PC-9 (cell line): ENCODE measurements around the gene NFIA. TPM values are rescaled to one million over a fixed set of nuclear protein-coding genes. Genes with fewer than 3 reads are reported as not detected.

Experiments used
- BruUV-seq: library from RNA; stranded (reverse); fragments of 400-500 nt; replicated peaks from 2 replicates; lab custom pipeline; 2021; lab: Mats Ljungman, UMichigan
- CTCF ChIA-PET: fragments of 300-600 bp; sonication (Branson Sonifier 250); formaldehyde crosslinking; loops from one replicate; lab custom pipeline; 2022; ENCODE audit warnings: antibody characterized with exemption; lab: Charles Lee
- POLR2A ChIA-PET: fragments of 300-600 bp; sonication (Branson Sonifier 250); formaldehyde crosslinking; loops from one replicate; lab custom pipeline; 2022; ENCODE audit warnings: antibody characterized with exemption; ENCODE audit not compliant: unreplicated experiment; lab: Charles Lee
- DNase-seq, 2 experiments: peaks; one replicate each; pipeline versions ENCODE4 v3.0.0 to v3.0.0-alpha.2; 2015 to 2022; ENCODE audit warnings: mixed read lengths in 1 of 2
- H2AFZ ChIP-seq: fragments of 200-600 bp; sonication (generic); 2 replicates; pipeline ENCODE4 v1.8.1; 2017; ENCODE audit warnings: antibody characterized with exemption
- H3F3A ChIP-seq: fragments of 200-600 bp; sonication (generic); 2 replicates; pipeline ENCODE4 v1.8.1; 2017; ENCODE audit warnings: antibody characterized with exemption, mild to moderate bottlenecking, low read depth; ENCODE audit not compliant: insufficient read depth
- H3K27ac ChIP-seq: fragments of 200-600 bp; sonication (generic); 2 replicates; pipeline ENCODE4 v1.6.1; 2016; ENCODE audit warnings: mixed run types
- H3K27me3 ChIP-seq: fragments of 200-600 bp; sonication (generic); 2 replicates; pipeline ENCODE4 v1.6.1; 2016; ENCODE audit warnings: low read depth, mixed run types; ENCODE audit not compliant: insufficient read depth
- H3K36me3 ChIP-seq: fragments of 200-600 bp; sonication (generic); 2 replicates; pipeline ENCODE4 v1.6.1; 2016; ENCODE audit warnings: low read depth, mixed run types
- H3K4me1 ChIP-seq: fragments of 200-600 bp; sonication (generic); replicated peaks from 2 replicates; pipeline ENCODE4 v1.6.1; 2016; ENCODE audit warnings: mixed run types; ENCODE audit not compliant: insufficient read depth
- H3K4me2 ChIP-seq: fragments of 200-600 bp; sonication (generic); 2 replicates; pipeline ENCODE4 v1.6.1; 2017; ENCODE audit warnings: mixed run types
- H3K4me3 ChIP-seq: fragments of 200-600 bp; sonication (generic); 2 replicates; pipeline ENCODE4 v1.6.1; 2016; ENCODE audit warnings: mixed run types
- H3K79me2 ChIP-seq: fragments of 200-600 bp; sonication (generic); 2 replicates; pipeline ENCODE4 v1.6.1; 2017; ENCODE audit warnings: low read depth, mixed run types
- H3K9me2 ChIP-seq: fragments of 200-600 bp; sonication (generic); 2 replicates; pipeline ENCODE4 v1.8.1; 2017; ENCODE audit warnings: mild to moderate bottlenecking; ENCODE audit not compliant: insufficient read depth
- H3K9me3 ChIP-seq: fragments of 200-600 bp; sonication (generic); 2 replicates; pipeline ENCODE4 v1.8.1; 2016; ENCODE audit warnings: low read depth; ENCODE audit not compliant: insufficient read depth
- H4K20me1 ChIP-seq: fragments of 200-600 bp; sonication (generic); 2 replicates; pipeline ENCODE4 v1.8.1; 2017; ENCODE audit not compliant: insufficient read depth
- EZH2 ChIP-seq: fragments of 200-600 bp; sonication (generic); IDR thresholded peaks from 2 replicates; pipeline ENCODE4 v1.8.0; 2017; ENCODE audit warnings: antibody characterized with exemption, low read depth
- intact Hi-C: fragments of 100-400 bp; cut with micrococcal nuclease; formaldehyde crosslinking; loops from one replicate; pipeline ENCODE4 v1.10.0; 2022; ENCODE audit not compliant: unreplicated experiment
- total RNA-seq: library from RNA; stranded (reverse); gene quantifications from 2 replicates; pipeline ENCODE4 v1.2.3, GENCODE V29; 2021
- TF ChIP-seq, protein P1 (sequence below): fragments of 200-600 bp; sonication (generic); conservative IDR thresholded peaks from 2 replicates; pipeline ENCODE4 v1.6.1; 2017; ENCODE audit warnings: mixed run types, antibody characterized with exemption, mild to moderate bottlenecking, moderate library complexity

NFIA gene
- total RNA-seq, 1 experiment from 2014 or later = 26.7 TPM

- H3K4me2 ChIP-seq = 0 out of 2 replicates have a peak overlapping the region, but pooled peaks have one; percentile 2
- peaks cover 5% of the 10 kb centered on the region; the same call in 1 of the 2 replicates for H3K9me2 ChIP-seq
- peak in 1 of 2 experiments; percentile 68 for DNase-seq
- no peaks in the 10 kb centered on the region for H4K20me1 ChIP-seq
- no peaks in the 10 kb centered on the region for H3K27me3 ChIP-seq
- no peaks in the 10 kb centered on the region for H3K36me3 ChIP-seq
- ChIA-PET POLR2A (no interaction called here), CTCF (no interaction called here)
- H3F3A ChIP-seq = peaks cover 13% of the 10 kb centered on the region
- no peaks in the 10 kb centered on the region for H3K9me3 ChIP-seq
- peaks cover 19% of the 10 kb centered on the region for H3K4me1 ChIP-seq
- no peak for TF ChIP-seq EZH2
- TF ChIP-seq, protein P1, sequence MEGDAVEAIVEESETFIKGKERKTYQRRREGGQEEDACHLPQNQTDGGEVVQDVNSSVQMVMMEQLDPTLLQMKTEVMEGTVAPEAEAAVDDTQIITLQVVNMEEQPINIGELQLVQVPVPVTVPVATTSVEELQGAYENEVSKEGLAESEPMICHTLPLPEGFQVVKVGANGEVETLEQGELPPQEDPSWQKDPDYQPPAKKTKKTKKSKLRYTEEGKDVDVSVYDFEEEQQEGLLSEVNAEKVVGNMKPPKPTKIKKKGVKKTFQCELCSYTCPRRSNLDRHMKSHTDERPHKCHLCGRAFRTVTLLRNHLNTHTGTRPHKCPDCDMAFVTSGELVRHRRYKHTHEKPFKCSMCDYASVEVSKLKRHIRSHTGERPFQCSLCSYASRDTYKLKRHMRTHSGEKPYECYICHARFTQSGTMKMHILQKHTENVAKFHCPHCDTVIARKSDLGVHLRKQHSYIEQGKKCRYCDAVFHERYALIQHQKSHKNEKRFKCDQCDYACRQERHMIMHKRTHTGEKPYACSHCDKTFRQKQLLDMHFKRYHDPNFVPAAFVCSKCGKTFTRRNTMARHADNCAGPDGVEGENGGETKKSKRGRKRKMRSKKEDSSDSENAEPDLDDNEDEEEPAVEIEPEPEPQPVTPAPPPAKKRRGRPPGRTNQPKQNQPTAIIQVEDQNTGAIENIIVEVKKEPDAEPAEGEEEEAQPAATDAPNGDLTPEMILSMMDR = no peak
- H2AFZ ChIP-seq = no peak overlapping the region
- BruUV-seq = no TSS peak
- peaks cover 30% of the 10 kb centered on the region; the same call in 1 of the 2 replicates for H3K79me2 ChIP-seq
- H3K4me3 ChIP-seq = no peak overlapping the region
- H3K27ac ChIP-seq = peak overlapping the region; percentile 31; the same call in 1 of the 2 replicates
- intact Hi-C loops = no loop called here
Observed at GRCh38 chr1:61170328-61171238, 88.2 kb downstream of the NFIA start.

- H3K27me3 ChIP-seq = no peaks in the 10 kb centered on the region
- DNase-seq = no peak
- H3K27ac ChIP-seq = no peak overlapping the region
- no peaks in the 10 kb centered on the region for H4K20me1 ChIP-seq
- no peak overlapping the region for H3K4me3 ChIP-seq
- peaks cover 5% of the 10 kb centered on the region; the same call in 1 of the 2 replicates for H3K9me2 ChIP-seq
- no peak overlapping the region for H3K4me2 ChIP-seq
- peaks cover 13% of the 10 kb centered on the region for H3F3A ChIP-seq
- H3K9me3 ChIP-seq = no peaks in the 10 kb centered on the region
- intact Hi-C loops = no loop called here
- no TSS peak for BruUV-seq
- POLR2A ChIA-PET = no interaction called here
- peaks cover 19% of the 10 kb centered on the region for H3K4me1 ChIP-seq
- no peak overlapping the region for H2AFZ ChIP-seq
- H3K79me2 ChIP-seq = peaks cover 30% of the 10 kb centered on the region; the same call in 1 of the 2 replicates
- CTCF ChIA-PET = no interaction called here
- TF ChIP-seq EZH2 = no peak
- TF ChIP-seq, protein P1 = no peak
- H3K36me3 ChIP-seq = no peaks in the 10 kb centered on the region
Observed at GRCh38 chr1:61171346-61171745, 89.0 kb downstream of the NFIA start.

DNA sequence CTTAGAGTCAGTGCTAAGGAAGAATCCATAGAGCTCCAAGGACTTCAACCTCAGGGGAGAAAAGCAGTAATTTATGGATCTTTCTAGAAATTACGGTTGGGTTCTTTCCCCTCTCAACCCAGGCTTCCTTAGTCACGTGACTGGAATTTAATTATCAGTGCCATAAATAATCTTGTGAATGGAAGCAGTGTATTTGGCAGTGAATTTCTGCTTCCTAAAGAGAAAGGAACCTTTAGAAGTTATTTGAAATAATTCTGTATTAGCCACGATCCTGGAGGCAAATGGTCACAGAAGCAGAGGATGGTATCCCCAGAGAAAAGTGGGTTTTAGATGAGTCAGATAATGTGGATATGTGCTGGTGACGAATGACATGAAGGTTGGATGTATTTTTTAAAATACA lies 89.6 kb downstream of the NFIA start:
- peaks cover 13% of the 10 kb centered on the region for H3F3A ChIP-seq
- H3K27ac ChIP-seq = no peak overlapping the region
- no peak overlapping the region for H3K4me2 ChIP-seq
- H3K9me3 ChIP-seq = no peaks in the 10 kb centered on the region
- H3K27me3 ChIP-seq = no peaks in the 10 kb centered on the region
- intact Hi-C loops = no loop called here
- no peak overlapping the region for H2AFZ ChIP-seq
- TF ChIP-seq, protein P1 = no peak
- TF ChIP-seq EZH2 = no peak
- ChIA-PET CTCF (no interaction called here), POLR2A (no interaction called here)
- DNase-seq = no peak
- H3K36me3 ChIP-seq = no peaks in the 10 kb centered on the region
- H3K4me3 ChIP-seq = no peak overlapping the region
- H3K79me2 ChIP-seq = peaks cover 30% of the 10 kb centered on the region; the same call in 1 of the 2 replicates
- no TSS peak for BruUV-seq
- peaks cover 19% of the 10 kb centered on the region for H3K4me1 ChIP-seq
- peaks cover 5% of the 10 kb centered on the region; the same call in 1 of the 2 replicates for H3K9me2 ChIP-seq
- H4K20me1 ChIP-seq = no peaks in the 10 kb centered on the region
